GM12872 (cell line): Measurements from ENCODE around the gene KCNJ11.

Experiments
- TF ChIP-seq, protein P1 (sequence below): IDR thresholded peaks from 3 replicates; pipeline ENCODE4 v1.5.1; 2011; ENCODE audit warnings: low read depth, mild to moderate bottlenecking, low read length, moderate library complexity; ENCODE audit not compliant: insufficient read depth

KCNJ11 gene

GRCh38 chr11:17388609-17389210, at the start of gene KCNJ11:
TSS of gene KCNJ11 (minus strand) at chr11:17388659. CDS start at chr11:17388091, 568 bp downstream.
- TF ChIP-seq, protein P1, sequence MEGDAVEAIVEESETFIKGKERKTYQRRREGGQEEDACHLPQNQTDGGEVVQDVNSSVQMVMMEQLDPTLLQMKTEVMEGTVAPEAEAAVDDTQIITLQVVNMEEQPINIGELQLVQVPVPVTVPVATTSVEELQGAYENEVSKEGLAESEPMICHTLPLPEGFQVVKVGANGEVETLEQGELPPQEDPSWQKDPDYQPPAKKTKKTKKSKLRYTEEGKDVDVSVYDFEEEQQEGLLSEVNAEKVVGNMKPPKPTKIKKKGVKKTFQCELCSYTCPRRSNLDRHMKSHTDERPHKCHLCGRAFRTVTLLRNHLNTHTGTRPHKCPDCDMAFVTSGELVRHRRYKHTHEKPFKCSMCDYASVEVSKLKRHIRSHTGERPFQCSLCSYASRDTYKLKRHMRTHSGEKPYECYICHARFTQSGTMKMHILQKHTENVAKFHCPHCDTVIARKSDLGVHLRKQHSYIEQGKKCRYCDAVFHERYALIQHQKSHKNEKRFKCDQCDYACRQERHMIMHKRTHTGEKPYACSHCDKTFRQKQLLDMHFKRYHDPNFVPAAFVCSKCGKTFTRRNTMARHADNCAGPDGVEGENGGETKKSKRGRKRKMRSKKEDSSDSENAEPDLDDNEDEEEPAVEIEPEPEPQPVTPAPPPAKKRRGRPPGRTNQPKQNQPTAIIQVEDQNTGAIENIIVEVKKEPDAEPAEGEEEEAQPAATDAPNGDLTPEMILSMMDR: 0 out of 3 replicates have a peak, but pooled peaks have one; percentile 1

- TF ChIP-seq, protein P1: no peak
These were observed 48.9 kb upstream of the KCNJ11 start for GRCh38 chr11:17437366-17437765.

DNA sequence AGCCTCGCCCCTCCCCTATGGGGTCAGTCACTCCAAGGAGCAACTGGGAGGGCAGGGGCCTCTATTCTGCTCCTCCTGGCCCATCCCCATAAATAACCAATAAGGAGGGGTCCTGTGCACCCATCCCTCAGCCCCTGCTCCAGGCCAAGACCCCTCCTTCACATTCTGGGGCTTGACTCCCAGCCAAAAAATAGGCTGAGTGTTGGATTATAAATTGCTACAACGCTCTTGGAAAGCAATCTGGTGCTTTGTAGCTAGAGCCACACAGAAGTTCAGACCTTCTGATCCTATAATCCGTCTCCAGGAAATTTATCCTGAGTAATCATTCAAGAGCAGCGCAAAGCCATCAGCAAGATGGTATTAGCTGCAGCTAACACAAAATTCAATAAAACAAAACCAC, 45.6 kb upstream of the KCNJ11 start:
- TF ChIP-seq, protein P1: no peak

GRCh38 chr11:17432002-17432401, 43.5 kb upstream of the KCNJ11 start:
- TF ChIP-seq, protein P1: no peak

- TF ChIP-seq, protein P1: no peak
These were observed 42.7 kb upstream of the KCNJ11 start for GRCh38 chr11:17431139-17431538.

DNA sequence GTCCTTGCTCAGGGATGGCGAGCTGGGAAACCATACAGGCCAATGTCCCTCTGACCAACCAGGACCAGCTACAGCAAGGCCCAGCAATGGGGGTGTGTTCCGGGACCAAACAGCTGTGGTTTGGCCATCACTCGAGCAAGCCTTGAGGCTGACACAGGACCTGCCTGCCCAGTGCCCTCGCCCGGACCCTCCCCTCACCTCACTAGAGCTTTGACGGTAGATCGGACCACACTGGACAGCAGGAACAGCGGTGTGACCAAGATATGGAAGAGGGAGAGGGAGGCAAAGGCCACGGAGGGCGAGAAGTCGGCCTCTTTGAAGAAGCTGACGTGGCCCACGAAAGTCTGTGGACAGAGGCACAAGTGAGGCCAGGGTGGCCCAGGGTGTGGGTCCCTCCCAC, 42.2 kb upstream of the KCNJ11 start:
- TF ChIP-seq, protein P1: no peak

- TF ChIP-seq, protein P1: no peak
These were observed 40.5 kb upstream of the KCNJ11 start for GRCh38 chr11:17428925-17429324.
